Measurements from ENCODE around the gene GGA2.

DNA sequence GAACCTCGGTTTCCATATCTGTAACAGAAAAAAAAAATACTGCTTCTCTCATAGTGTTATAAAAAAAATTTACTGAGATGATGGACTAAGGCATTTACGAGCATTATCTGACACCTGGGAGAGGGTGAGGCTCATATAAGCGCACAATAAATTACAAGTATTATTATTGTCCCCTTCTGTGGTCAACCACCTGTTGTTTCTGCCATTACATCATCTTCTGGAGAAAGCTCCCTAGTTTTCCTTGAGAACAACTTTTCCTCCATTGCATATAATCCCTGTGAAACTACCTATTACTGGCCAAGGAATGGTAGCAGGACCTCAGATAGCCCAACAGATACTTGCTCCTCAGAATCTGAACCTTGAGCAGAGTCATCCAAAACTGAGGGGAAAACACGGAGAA, 11.7 kb upstream of the GGA2 start:
- TF ChIP-seq, protein P1, sequence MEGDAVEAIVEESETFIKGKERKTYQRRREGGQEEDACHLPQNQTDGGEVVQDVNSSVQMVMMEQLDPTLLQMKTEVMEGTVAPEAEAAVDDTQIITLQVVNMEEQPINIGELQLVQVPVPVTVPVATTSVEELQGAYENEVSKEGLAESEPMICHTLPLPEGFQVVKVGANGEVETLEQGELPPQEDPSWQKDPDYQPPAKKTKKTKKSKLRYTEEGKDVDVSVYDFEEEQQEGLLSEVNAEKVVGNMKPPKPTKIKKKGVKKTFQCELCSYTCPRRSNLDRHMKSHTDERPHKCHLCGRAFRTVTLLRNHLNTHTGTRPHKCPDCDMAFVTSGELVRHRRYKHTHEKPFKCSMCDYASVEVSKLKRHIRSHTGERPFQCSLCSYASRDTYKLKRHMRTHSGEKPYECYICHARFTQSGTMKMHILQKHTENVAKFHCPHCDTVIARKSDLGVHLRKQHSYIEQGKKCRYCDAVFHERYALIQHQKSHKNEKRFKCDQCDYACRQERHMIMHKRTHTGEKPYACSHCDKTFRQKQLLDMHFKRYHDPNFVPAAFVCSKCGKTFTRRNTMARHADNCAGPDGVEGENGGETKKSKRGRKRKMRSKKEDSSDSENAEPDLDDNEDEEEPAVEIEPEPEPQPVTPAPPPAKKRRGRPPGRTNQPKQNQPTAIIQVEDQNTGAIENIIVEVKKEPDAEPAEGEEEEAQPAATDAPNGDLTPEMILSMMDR (IDR thresholded peaks at IDR 0.05), result no peak
- TF ChIP-seq EP300 (IDR thresholded peaks at IDR 0.05), result no peak

Measured in stomach (tissue), 4 donors.